OCI-LY3 (cell line): ENCODE measurements around the gene LRRC73.
"Not testable (repeated sequence)": the region's sequence is repeated elsewhere in the genome, so short reads cannot be mapped to it uniquely, and the experiment has no call there.

Experiments used
- CTCF ChIP-seq: fragments of 200-600, 300-600 bp; sonication (generic); IDR thresholded peaks from 2 replicates; pipeline ENCODE4 v1.5.1; 2014; ENCODE audit warnings: antibody characterized with exemption, low read length, low read depth
- EZH2phosphoT487 ChIP-seq: fragments of 200-600 bp; shearing (Covaris generic); IDR thresholded peaks from 2 replicates; pipeline ENCODE4 v1.6.1; 2018; ENCODE audit warnings: antibody characterized with exemption, mixed run types, low read depth

GRCh38 chr6:43467265-43467664, 42.9 kb downstream of the LRRC73 start:
- TF ChIP-seq CTCF, EZH2phosphoT487: not testable (repeated sequence)
